Activated effector memory CD4-positive, alpha-beta T cell treated with Interleukin-2 at 50 U/mL for 16 hours (primary cell): ENCODE measurements around the gene NABP2.
A peak's percentile ranks its signal among the peaks of the same experiment; 100 is the strongest.
"Not testable (repeated sequence)": the region's sequence is repeated elsewhere in the genome, so short reads cannot be mapped to it uniquely, and the experiment has no call there.

Source experiments
- DNase-seq: peaks from one replicate; pipeline ENCODE4 v3.0.0-alpha.2; 2020

Gene NABP2

DNA sequence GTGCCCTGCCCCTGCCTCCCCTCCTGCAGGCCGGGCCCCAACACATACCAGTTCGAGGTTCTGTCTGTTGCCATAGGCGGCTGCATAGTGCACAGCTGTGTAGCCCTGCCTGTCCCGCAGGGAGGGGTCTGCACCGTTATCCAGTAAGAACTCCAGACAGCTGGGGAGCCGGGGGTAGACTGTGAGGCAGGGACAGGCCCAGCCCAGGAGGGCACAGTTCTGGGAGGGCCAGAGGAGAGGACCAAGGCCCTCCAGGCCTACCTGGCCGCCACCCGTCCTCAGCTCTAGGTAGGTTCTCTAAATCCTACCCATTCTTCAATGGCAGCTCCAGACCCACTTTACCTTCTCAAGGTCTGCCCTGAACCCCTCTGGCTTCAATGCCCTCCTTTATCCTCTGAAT, 24.6 kb downstream of the NABP2 start:
- no peak for DNase-seq

GRCh38 chr12:56252649-56253048, 28.5 kb downstream of the NABP2 start:
- DNase-seq = no peak

- no peak for DNase-seq
Observed at GRCh38 chr12:56253091-56253490, 28.9 kb downstream of the NABP2 start.

DNA sequence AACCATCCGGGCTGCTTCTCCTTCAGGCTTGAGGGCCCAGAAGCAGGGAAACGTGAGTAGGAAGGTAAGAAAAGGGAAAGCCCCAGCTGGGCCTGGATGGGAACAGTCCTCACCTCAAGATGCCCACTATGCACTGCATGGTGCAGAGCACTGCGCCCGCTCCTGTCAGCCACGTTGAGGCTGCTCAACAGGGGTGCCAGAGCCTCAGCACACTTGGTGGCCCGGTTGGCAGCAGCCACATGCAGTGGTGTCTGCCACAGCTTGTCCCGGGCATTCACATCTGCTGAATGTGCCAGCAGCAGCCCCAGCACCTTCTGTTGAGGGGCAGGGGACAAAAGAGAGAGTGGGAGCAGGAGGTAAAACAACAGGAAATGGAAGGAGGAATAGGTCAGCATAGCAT, 31.5 kb downstream of the NABP2 start:
- DNase-seq = no peak

DNA sequence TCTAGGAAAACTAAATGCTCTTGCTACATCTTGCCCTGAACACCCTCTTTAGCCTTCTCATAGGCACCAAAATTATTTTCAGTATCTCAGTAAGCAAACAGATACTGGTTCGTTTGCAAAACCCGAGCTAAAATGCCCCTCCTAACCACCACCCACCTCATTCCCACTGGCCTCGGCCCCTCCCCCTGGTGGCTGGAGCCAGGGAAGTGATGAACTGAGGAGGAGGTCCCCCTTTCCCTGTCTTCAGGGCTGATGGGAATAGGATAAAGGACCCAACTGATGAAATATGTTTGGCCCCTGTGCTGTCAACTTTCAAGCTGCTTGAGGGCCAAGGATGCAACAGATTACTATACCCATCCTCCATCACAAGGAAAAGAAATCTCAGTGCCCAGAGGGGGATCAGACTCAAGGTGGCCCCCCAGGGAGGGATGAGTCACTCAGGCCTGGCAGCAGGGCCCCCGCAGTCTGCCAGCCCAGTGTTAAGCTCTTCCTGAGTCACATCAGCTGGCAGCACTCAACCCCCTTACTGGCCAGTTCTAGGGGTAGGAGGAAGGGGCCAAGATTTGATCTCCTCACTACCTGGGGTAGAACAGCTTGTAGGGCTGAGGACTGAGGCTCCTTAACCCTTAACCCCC, 32.3 kb downstream of the NABP2 start:
- DNase-seq = no peak

DNA sequence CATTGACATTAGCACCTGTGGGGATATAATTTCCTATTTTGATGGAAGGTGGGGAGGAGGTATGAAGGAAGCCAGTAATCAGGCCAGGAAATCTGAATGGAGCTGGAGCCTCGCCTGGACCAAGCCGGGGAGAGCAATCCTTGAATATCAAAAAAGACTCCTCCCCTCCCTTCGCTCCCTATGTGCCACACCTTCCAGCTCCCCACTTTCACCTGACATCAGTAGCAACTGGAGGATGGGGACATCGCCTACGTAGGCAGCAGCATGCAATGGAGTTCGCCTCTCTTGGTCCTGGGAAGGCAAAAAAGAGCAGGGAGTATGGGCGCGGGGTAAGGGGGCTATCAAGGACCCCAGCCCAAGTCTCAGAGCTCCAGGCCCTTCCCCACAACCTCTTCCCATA, 32.9 kb downstream of the NABP2 start:
- no peak for DNase-seq

DNA sequence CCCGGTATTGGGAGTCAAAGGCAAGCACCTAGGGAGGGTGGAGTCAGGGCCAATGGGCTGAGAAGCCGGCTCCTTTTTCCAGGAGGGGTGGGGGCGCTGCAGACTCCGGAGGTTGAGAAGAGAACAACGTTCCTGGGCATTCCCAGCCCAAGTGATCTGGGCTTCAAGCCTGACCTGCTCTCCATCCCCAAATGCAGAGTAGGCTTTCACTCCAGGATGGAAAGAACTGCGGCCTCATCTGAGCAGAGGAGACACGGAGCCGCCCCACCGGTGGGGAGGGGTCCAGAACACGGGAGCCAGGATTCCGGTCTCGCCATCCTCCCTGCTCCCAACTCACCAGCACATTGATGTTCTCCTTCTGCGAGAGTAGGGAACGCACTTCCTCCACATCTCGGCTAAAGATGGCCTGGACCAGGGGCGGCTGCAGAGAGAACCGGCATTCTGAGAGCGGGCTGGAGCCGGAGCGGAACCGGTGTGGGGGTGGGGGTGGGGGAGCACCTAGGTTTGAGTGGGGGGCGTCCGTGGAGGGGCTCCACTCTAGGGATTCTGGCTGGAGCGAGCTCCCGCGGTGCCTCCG, 33.4 kb downstream of the NABP2 start:
- no peak for DNase-seq

DNA sequence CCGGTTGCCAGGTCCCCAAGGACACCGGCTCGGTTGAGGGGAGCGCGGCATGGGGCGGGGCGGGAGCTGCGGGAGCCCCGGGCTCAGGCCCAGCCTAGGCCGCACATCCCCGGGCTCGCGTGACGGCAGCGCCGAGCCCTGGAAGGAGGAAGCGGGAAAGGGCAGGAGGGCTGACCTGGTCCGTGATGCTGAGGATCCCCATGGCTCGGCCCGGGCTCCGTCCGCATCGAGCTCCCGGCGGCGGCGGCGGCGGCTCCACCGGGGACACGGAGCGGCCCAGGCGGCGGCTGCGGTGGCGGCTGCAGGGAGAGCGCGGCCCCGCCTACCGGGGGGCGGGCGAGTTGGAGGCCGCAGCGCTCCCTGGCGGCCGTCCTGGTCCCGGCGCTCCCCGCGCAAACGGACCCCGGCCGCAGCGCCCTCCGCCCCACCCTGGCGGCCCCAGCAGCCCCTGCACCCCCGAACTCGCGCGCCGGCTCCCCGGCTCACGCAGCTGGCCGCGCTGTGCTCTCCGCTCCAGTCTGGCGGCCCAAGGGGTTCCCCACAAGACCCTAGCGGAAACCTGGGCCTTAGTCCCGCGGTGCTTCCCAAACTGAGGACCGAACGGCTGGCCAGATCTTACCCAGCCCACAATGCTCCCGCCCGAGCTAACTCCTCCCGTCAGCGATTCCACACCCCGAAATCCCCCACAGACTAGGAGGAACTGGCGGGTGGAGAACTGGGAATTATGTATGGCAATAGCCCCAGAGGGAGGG, 34.1 kb downstream of the NABP2 start, which contains the start of gene ANKRD52:
Gene ANKRD52 (minus strand): TSS at position 317 of the 752 bp plus-strand sequence. CDS start 115 bp downstream, at position 202.
- peak; percentile 74 for DNase-seq

- DNase-seq = no peak
Observed at GRCh38 chr12:56258820-56259183, 34.7 kb downstream of the NABP2 start.

DNA sequence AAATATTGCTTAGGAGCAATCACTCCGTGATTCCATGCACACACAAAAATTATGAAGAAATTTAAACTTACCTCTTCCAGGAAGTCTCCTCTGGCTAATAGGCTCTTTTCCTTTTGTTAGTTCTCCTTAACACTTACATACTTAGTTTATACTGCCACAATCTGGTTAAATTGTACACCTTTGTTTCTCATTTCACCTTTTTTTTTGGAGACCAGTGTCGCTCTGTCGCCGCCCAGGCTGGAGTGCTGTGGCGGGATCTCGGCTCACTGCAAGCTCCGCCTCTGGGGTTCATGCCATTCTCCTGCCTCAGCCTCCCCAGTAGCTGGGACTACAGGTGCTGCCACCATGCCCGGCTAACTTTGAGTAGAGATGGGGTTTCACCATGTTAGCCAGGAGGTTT, 36.2 kb downstream of the NABP2 start:
- no peak for DNase-seq

GRCh38 chr12:56260921-56261320, 36.8 kb downstream of the NABP2 start:
- no peak for DNase-seq

- DNase-seq = no peak
Observed at GRCh38 chr12:56261503-56262232, 37.5 kb downstream of the NABP2 start.

DNA sequence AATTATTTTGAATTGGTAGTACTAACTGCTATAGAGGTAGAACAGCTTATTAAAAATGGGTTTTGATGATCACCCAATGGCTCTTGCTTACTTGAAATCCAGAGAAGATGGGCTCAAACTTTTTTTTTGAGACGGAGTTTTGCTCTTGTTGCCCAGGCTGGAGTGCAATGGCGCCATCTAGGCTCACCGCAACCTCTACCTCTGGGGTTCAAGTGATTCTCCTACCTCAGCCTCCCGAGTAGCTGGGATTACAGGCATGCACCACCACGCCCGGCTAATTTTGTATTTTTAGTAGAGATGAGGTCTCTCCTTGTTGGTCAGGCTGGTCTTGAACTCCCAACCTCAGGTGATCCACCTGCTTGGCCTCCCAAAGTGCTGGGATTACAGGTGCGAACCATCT, 38.8 kb downstream of the NABP2 start:
- DNase-seq = not testable (repeated sequence)

DNA sequence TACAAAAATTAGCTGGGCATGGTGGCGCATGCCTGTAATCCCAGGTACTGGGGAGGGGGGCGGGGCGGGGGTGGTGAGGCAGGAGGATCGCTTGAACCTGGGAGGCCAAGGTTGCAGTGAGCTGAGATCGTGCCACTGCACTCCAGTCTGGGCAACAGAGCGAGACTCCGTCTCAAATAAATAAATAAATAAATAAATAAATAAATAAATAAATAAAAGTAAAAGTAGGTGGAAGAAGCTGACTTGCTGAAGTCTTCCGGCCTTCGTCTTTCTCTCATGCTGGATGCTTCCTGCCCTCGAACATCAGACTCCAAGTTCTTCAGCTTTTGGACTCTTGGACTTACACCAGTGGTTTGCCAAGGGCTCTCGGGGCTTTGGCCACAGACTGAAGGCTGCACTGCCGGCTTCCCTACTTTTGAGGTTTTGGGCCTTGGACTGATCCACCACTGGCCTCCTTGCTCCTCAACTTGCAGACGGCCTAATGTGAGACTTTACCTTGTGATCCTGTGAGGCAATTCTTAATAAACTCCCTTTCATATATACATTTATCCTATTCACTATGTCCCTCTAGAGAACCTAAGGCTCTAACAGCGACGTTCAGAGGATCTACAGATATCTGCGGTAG, 42.0 kb downstream of the NABP2 start:
- not testable (repeated sequence) for DNase-seq

GRCh38 chr12:56266693-56267442, 42.7 kb downstream of the NABP2 start, which contains the start of gene COQ10A:
TSS of gene COQ10A (plus strand) at chr12:56266942. CDS start at chr12:56267119, 177 bp downstream.
- DNase-seq = peak; percentile 86

DNA sequence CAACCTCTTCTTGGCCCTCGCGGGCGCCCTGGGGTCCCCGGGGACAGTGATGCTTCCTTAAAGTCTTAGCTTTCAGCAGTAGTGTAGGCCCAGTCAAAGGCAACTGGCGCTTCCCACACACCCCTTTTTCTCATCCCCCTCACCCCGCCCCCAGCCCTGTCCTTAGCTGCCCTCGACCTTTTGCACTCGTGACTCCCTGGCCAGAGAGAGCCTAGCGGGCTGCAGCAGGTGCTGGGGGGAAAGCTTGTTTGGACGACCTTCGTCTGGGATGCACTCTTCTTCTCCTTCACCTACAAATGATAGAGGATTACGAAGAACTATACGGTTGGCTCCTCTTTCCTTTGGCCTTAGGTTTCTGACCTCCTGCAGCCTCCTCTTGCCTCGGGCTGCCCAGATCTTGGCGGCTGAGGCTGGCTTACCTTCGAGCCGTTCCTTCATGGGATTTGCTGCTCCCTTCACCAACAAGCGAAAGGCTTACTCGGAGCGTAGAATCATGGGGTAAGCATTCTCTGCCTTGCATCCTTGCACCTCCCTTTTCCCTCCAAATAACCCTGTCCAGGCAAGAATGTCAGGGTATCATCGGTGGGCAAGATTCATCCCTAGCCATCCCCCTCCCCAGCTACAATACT, 43.4 kb downstream of the NABP2 start:
- no peak for DNase-seq

- DNase-seq = no peak
Observed at GRCh38 chr12:56271031-56271430, 46.9 kb downstream of the NABP2 start.

- DNase-seq = not testable (repeated sequence)
Observed at GRCh38 chr12:56272468-56272867, 48.3 kb downstream of the NABP2 start.

- no peak for DNase-seq
Observed at GRCh38 chr12:56274299-56274698, 50.2 kb downstream of the NABP2 start.

DNA sequence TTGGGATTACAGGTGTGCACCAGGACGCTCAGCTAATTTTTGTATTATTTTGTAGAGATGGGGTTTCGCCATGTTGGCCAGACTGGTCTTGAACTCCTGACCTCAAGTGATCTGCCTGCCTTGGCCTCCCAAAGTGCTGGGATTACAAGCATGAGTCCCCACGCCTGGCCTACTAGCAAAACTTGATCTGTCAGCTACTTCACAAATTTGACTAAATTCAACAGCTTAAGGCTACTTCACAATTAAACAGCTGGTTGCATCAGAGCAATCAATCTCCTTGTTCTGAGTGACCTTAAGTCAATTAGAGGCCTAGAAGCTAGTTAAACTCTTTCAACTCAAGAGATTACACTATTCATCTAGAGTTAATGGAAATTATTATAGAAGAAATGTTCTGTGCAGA, 54.8 kb downstream of the NABP2 start:
- DNase-seq = no peak
